Measurements from ENCODE around the gene LTC4S. TPM values are rescaled to one million over a fixed set of nuclear protein-coding genes. Genes with fewer than 3 reads are reported as not detected.

The LTC4S gene
- polyA plus RNA-seq, 1 donor from 2014 or later, result 5.9 TPM

GRCh38 chr5:179759581-179760551 is 33.9 kb upstream of the LTC4S start:
- Histone ChIP-seq H3K4me2 (ENCODE audit: low read length) (no peak overlapping the region), H3K9me2 (ENCODE audit: insufficient read depth, low read length) (no peaks in the 10 kb centered on the region), H3K4me3 (ENCODE audit: low read length) (no peak overlapping the region), H3K9me3 (ENCODE audit: low read length) (no peaks in the 10 kb centered on the region), H3K36me3 (ENCODE audit: insufficient read depth, low read length) (no peaks in the 10 kb centered on the region), H3K9ac (ENCODE audit: low read length) (no peak overlapping the region), H3F3A (ENCODE audit: insufficient read depth, low read length, poor library complexity, severe bottlenecking) (no peaks in the 10 kb centered on the region), H2AFZ (ENCODE audit: low read depth, low read length) (no peak overlapping the region), H4K20me1 (ENCODE audit: insufficient read depth) (peaks cover 6% of the 10 kb centered on the region), H3K79me2 (replicated peaks; ENCODE audit: insufficient read depth, low read length) (peaks cover 56% of the 10 kb centered on the region), H3K27ac (ENCODE audit: low read length) (no peak overlapping the region), H3K27me3 (ENCODE audit: insufficient read depth, low read depth, low read length) (no peaks in the 10 kb centered on the region)
- TF ChIP-seq RAD21 (conservative IDR thresholded peaks at IDR 0.05), result no peak
- no peak for TF ChIP-seq EP300 (conservative IDR thresholded peaks at IDR 0.05; ENCODE audit: poor library complexity, severe bottlenecking)
- TF ChIP-seq POLR2AphosphoS5 (IDR thresholded peaks at IDR 0.05), result no peak
- TF ChIP-seq REST (IDR thresholded peaks at IDR 0.05; ENCODE audit: borderline replicate concordance), result no peak
- TF ChIP-seq, protein P1, sequence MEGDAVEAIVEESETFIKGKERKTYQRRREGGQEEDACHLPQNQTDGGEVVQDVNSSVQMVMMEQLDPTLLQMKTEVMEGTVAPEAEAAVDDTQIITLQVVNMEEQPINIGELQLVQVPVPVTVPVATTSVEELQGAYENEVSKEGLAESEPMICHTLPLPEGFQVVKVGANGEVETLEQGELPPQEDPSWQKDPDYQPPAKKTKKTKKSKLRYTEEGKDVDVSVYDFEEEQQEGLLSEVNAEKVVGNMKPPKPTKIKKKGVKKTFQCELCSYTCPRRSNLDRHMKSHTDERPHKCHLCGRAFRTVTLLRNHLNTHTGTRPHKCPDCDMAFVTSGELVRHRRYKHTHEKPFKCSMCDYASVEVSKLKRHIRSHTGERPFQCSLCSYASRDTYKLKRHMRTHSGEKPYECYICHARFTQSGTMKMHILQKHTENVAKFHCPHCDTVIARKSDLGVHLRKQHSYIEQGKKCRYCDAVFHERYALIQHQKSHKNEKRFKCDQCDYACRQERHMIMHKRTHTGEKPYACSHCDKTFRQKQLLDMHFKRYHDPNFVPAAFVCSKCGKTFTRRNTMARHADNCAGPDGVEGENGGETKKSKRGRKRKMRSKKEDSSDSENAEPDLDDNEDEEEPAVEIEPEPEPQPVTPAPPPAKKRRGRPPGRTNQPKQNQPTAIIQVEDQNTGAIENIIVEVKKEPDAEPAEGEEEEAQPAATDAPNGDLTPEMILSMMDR (IDR thresholded peaks at IDR 0.05; ENCODE audit: poor library complexity, severe bottlenecking), result no peak
- TF ChIP-seq SMC3 (conservative IDR thresholded peaks at IDR 0.05; ENCODE audit: poor library complexity), result no peak
- TF ChIP-seq MXI1 (conservative IDR thresholded peaks at IDR 0.05; ENCODE audit: poor library complexity, severe bottlenecking), result no peak
- no peak for TF ChIP-seq EZH2 (IDR thresholded peaks at IDR 0.05; ENCODE audit: borderline replicate concordance, insufficient read depth, low read length, poor library complexity, severe bottlenecking)

DNA sequence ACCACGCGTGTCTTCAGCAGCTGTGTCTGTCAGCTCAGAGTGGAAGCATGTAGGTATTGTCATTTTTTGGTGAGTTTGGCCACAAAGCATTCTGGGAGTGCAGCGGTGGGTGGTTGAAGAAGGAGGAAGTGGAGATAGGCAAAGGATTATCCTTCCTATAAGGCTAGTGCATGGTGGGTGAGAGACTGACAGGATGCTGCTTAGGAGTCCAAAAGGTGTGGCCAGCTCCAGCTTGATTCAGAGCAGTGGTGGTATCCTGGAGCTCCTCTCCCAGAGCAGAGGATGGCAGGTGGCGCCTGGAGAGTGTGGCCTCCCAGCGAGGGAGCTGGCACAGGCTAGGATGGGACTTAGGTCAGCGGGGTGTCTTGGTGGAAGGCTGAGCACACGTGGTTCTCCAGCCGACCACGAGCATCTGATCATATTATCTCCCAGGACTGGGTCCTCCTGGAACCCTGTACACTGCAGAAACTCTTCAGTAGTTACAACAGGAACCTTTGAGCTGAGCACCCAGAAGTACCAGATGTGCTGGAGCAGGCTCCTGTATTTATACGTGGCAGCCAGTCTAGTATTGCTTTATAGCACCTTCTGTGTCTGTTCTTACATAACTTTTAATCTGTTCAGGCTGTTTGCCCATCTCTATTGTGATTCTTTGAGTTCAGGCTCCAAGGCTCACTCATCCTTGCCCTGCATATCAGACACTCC is 31.6 kb upstream of the LTC4S start:
- Histone ChIP-seq H3K9me3 (ENCODE audit: low read length) (no peaks in the 10 kb centered on the region), H3F3A (ENCODE audit: insufficient read depth, low read length, poor library complexity, severe bottlenecking) (no peaks in the 10 kb centered on the region), H3K9ac (ENCODE audit: low read length) (no peak overlapping the region), H3K27me3 (ENCODE audit: insufficient read depth, low read depth, low read length) (no peaks in the 10 kb centered on the region), H3K9me2 (ENCODE audit: insufficient read depth, low read length) (no peaks in the 10 kb centered on the region), H2AFZ (ENCODE audit: low read depth, low read length) (no peak overlapping the region), H3K4me3 (ENCODE audit: low read length) (no peak overlapping the region), H3K79me2 (replicated peaks; ENCODE audit: insufficient read depth, low read length) (peaks cover 52% of the 10 kb centered on the region), H3K4me2 (ENCODE audit: low read length) (no peak overlapping the region), H4K20me1 (ENCODE audit: insufficient read depth) (peaks cover 6% of the 10 kb centered on the region), H3K36me3 (ENCODE audit: insufficient read depth, low read length) (no peaks in the 10 kb centered on the region), H3K27ac (ENCODE audit: low read length) (no peak overlapping the region)
- TF ChIP-seq REST (IDR thresholded peaks at IDR 0.05; ENCODE audit: borderline replicate concordance), result no peak
- no peak for TF ChIP-seq TAF1 (IDR thresholded peaks at IDR 0.05; ENCODE audit: low read depth)
- TF ChIP-seq SMC3 (conservative IDR thresholded peaks at IDR 0.05; ENCODE audit: poor library complexity), result no peak
- TF ChIP-seq, protein P1 (IDR thresholded peaks at IDR 0.05; ENCODE audit: poor library complexity, severe bottlenecking), result no peak
- TF ChIP-seq MXI1 (conservative IDR thresholded peaks at IDR 0.05; ENCODE audit: poor library complexity, severe bottlenecking), result no peak
- TF ChIP-seq EP300 (conservative IDR thresholded peaks at IDR 0.05; ENCODE audit: poor library complexity, severe bottlenecking), result no peak
- no peak for TF ChIP-seq EZH2 (IDR thresholded peaks at IDR 0.05; ENCODE audit: borderline replicate concordance, insufficient read depth, low read length, poor library complexity, severe bottlenecking)
- no peak for TF ChIP-seq RAD21 (conservative IDR thresholded peaks at IDR 0.05)
- TF ChIP-seq POLR2AphosphoS5 (IDR thresholded peaks at IDR 0.05), result no peak

Data from neural cell (in vitro differentiated cells).